Measurements from ENCODE around the gene STK32C. TPM values are rescaled to one million over a fixed set of nuclear protein-coding genes. Genes with fewer than 3 reads are reported as not detected.
A peak's percentile ranks its signal among the peaks of the same experiment; 100 is the strongest.

STK32C gene
- polyA plus RNA-seq, 2 of the 4 experiments (the other 2 are of a cell fraction) = 29.9 to 43.6 TPM

DNA sequence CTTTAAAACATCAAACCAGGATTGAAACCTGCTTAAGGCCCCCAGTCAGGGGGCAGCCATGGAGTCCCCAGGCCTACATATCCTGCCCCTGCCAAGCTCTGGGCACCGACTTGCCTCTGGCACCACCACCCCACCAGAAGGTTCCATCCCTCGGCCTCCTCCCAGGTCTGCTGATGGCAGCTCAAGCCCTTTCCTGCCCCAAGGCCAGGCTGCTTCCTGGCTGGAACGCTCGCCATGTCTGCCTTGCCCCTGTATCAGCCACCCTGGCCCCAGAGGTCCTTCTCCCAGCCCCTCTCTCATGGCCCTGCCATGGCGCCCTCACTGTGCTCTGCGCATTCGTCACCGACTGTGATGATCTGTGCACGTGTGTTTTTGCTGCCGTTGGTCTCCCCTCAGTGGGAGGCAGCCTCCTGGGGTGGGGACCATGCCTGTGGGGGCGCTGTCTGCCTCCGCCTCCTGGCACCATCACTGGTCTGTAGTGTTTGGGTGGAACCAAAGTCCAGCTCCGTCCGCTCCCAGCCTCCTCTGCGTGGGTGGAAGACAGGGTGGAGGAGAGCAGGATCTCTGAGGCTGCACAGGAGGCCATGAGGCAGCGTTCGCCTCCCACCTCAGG, 117.8 kb downstream of the STK32C start:
- Histone ChIP-seq H3K4me3 (no peak overlapping the region), H3K9me3 (no peaks in the 10 kb centered on the region), H3K4me2 (no peak overlapping the region), H3K27ac (no peak overlapping the region), H3K4me1 (peaks cover 12% of the 10 kb centered on the region)
- ChIA-PET CTCF (interaction anchor here (0.9 kb wide), 1 partner anchor 163 kb away, joined by 3 read pairs; no protein-coding TSS in a partner anchor), POLR2A (no interaction called here)
- TF ChIP-seq FOSL2 (IDR thresholded peaks at IDR 0.05) (no peak), FOSL2 (CRISPR knock-in tag; IDR thresholded peaks at IDR 0.05) (no peak), RNF2 (IDR thresholded peaks at IDR 0.05; ENCODE audit: borderline replicate concordance, low read depth) (no peak), SMC3 (IDR thresholded peaks at IDR 0.05) (no peak), NR3C1 (IDR thresholded peaks at IDR 0.05) (no peak), RARB (CRISPR knock-in tag; IDR thresholded peaks at IDR 0.05) (no peak), KDM5A (IDR thresholded peaks at IDR 0.05) (no peak), MAZ (IDR thresholded peaks at IDR 0.05; ENCODE audit: borderline replicate concordance, low read depth, low read length) (no peak), CBX8 (IDR thresholded peaks at IDR 0.05) (no peak), FOSB (CRISPR knock-in tag; IDR thresholded peaks at IDR 0.05) (no peak), JUNB (IDR thresholded peaks at IDR 0.05) (no peak), HDAC2 (IDR thresholded peaks at IDR 0.05) (no peak)
- FAIRE-seq (no peak), DNase-seq (ENCODE audit: low read depth in 1 of 2, low spot score in 1 of 2) (no peak), ATAC-seq (no peak)
- WGBS (ENCODE audit: missing lambda C conversion rate) = 82% methylated on average over 17 of the region's 17 CpGs

DNA sequence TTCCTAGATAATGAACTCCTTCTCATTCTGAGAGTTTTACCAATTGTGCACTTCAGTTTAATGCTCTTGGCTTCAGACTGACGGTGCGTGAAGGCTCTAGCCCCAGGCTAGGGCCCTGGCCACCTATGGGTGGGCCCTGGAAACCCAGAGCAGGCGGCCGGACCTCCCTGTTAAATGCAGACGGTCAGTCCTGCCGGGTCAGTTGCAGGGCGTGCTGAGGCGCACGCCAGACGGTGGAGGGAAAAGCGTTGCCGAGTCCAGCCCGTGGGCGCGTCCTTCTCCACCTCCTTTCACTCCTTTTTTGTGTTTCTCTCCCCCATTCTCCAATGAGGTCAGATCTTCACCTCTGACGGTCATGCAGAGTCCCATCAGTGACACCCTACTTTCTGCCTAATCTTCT, 118.7 kb downstream of the STK32C start:
- FAIRE-seq (no peak), DNase-seq (ENCODE audit: low read depth in 1 of 2, low spot score in 1 of 2) (no peak), ATAC-seq (0 out of 6 replicates have a peak, but pooled peaks of 1 of the 2 experiments have one; percentile 2)
- 91% methylated on average over 16 of the region's 16 CpGs for WGBS (ENCODE audit: missing lambda C conversion rate)
- ChIA-PET CTCF (no interaction called here), POLR2A (no interaction called here)
- Histone ChIP-seq H3K4me1 (peaks cover 12% of the 10 kb centered on the region), H3K4me3 (no peak overlapping the region), H3K4me2 (no peak overlapping the region), H3K9me3 (no peaks in the 10 kb centered on the region), H3K27ac (no peak overlapping the region)
- TF ChIP-seq GATA3 (IDR thresholded peaks at IDR 0.05; ENCODE audit: borderline replicate concordance) (no peak), KDM5A (IDR thresholded peaks at IDR 0.05) (no peak), JUNB (IDR thresholded peaks at IDR 0.05) (no peak), HOXB13 (CRISPR knock-in tag; IDR thresholded peaks at IDR 0.05; ENCODE audit: low read depth) (no peak), POLR2A (IDR thresholded peaks at IDR 0.05; ENCODE audit: low read length) (no peak), CHD4 (IDR thresholded peaks at IDR 0.05; ENCODE audit: borderline replicate concordance) (no peak), HOXB5 (CRISPR knock-in tag; IDR thresholded peaks at IDR 0.05) (no peak), FOXS1 (CRISPR knock-in tag; IDR thresholded peaks at IDR 0.05) (no peak)
- TF ChIP-seq, protein P1, sequence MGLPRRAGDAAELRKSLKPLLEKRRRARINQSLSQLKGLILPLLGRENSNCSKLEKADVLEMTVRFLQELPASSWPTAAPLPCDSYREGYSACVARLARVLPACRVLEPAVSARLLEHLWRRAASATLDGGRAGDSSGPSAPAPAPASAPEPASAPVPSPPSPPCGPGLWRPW (IDR thresholded peaks at IDR 0.05) = no peak

DNA sequence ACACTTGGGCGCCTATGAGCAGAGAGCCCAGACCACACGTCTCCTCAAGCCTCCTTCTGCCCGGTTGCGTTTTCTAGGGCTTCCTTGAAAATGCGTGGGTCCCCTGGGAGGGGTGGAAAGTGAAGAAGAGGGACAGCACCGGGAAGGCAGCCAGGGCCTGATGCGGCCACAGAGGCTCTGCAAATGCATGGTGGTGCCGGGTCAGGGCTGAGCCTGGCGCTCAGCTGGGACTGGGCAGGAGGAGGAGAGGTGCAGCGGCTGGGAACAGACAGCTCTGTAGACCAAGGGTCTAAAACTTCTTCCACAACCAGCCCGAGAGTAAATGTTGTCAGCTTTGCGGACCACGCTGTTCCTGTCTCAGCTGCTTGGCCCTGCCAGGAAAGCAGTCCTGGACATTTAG, 119.4 kb downstream of the STK32C start:
- H3K4me1 ChIP-seq = peaks cover 13% of the 10 kb centered on the region
- ATAC-seq = peak in 1 of 2 experiments; percentile 12; a peak in 2 of 6 replicates
- TF ChIP-seq BHLHE40 (IDR thresholded peaks at IDR 0.05; ENCODE audit: low read depth, low read length) (no peak), CBX8 (IDR thresholded peaks at IDR 0.05) (no peak), TFCP2L1 (CRISPR knock-in tag; IDR thresholded peaks at IDR 0.05) (no peak), HDAC2 (IDR thresholded peaks at IDR 0.05) (no peak), CBX2 (IDR thresholded peaks at IDR 0.05; ENCODE audit: borderline replicate concordance, low read depth) (no peak), CHD4 (IDR thresholded peaks at IDR 0.05; ENCODE audit: borderline replicate concordance) (no peak), RNF2 (IDR thresholded peaks at IDR 0.05; ENCODE audit: borderline replicate concordance, low read depth) (no peak)
- ChIA-PET CTCF (no interaction called here), POLR2A (no interaction called here)
- no peak for FAIRE-seq
- WGBS (ENCODE audit: missing lambda C conversion rate) = 92% methylated on average over 13 of the region's 13 CpGs
- DNase-seq (ENCODE audit: low read depth in 1 of 2, low spot score in 1 of 2) = no peak
- no peak overlapping the region for H3K27ac ChIP-seq
- no peak overlapping the region for H3K4me3 ChIP-seq
- no peak overlapping the region; the same call in 2 of the 3 replicates for H3K4me2 ChIP-seq
- no peaks in the 10 kb centered on the region for H3K9me3 ChIP-seq

DNA sequence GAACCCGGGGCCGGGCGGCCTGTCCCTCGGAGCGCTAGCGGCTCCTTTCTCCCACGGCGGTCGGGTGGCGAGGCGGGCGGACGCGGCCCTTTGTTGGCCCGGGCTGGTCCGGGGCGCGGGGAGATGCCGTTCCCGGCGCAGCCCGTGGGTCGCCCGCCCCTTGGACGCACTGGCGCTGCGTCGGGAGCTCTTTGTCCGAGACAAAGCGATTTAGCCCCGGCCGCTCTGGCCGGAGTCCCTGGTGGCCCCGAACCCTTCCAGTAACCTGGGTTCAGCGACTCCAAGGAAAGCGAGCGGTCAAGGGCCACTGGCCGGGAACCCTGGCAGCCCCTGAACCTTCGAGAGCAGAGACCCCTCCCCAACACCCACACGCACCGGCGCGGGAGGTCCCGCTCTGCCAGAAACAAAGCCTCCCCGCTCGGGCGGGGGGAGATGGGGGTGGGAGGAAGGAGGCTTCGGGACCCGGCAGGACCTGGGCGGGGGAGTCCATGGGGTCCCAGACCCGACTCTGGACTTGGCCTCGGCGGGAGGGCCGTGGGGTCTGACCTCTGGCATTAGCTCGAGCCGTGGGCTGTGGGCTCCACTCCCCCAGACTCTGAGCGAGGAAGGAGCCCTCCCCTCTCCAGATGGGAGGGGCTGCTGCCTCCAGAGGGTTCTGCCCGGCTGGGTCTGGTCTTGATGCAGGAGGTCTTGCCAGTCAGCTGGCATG, 120.2 kb downstream of the STK32C start:
- peak overlapping the region; percentile 40 to 83; a peak in 5 of 6 replicates for H3K27ac ChIP-seq
- no peaks in the 10 kb centered on the region for H3K9me3 ChIP-seq
- 35% methylated on average over 10 of the region's 58 CpGs for WGBS (ENCODE audit: missing lambda C conversion rate)
- peaks cover 21% of the 10 kb centered on the region for H3K4me1 ChIP-seq
- H3K4me2 ChIP-seq = peak overlapping the region; percentile 100
- DNase-seq (ENCODE audit: low read depth in 1 of 2, low spot score in 1 of 2) = no peak
- peak; percentile 15 to 34; a peak in 4 of 6 replicates for ATAC-seq
- CTCF ChIA-PET = no interaction called here
- FAIRE-seq = no peak
- POLR2A ChIA-PET = no interaction called here
- peak overlapping the region; percentile 73 for H3K4me3 ChIP-seq
- TF ChIP-seq GATA3 (IDR thresholded peaks at IDR 0.05; ENCODE audit: borderline replicate concordance) = no peak
- TF ChIP-seq NPAS2 (CRISPR knock-in tag; IDR thresholded peaks at IDR 0.05; ENCODE audit: borderline replicate concordance) = no peak

All from A549 (cell line).